Testis (tissue), 2 donors: ENCODE measurements around the gene MN1.

Experiments
- POLR2A ChIP-seq: fragments of 450-650 bp; IDR thresholded peaks from one replicate; pipeline ENCODE4 v1.6.1; 2017; ENCODE audit warnings: antibody characterized with exemption, mild to moderate bottlenecking, moderate library complexity
- TF ChIP-seq, protein P1 (sequence below), 3 experiments: fragments of 450-650 bp in 2 of 3; fragments of 200-600 bp in 1 of 3; sonication (generic) in 1 of 3; IDR thresholded peaks; one replicate each; pipeline ENCODE4 v1.5.1; 2016 to 2019; ENCODE audit warnings: antibody characterized with exemption in 3 of 3, mild to moderate bottlenecking in 2 of 3, moderate library complexity in 1 of 3

DNA sequence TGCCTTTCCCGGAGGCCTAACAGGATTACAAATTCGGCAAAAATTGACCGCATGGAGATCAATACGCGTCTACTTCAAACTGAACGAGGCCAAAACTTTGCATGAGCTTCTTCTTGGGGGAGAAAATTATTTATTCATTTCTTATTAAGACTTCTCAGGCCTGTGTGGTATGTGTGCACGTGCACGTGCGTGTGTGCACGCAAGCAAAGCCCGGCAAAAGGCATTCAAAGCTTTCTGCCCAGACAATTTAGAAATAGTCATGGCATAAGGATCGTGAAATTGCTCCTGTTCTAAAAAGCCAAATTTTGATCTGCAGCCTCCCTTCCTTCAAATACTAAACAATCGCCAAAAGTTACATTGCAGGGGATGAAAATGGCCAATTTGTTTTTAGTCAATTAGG, 14.6 kb downstream of the MN1 start:
- TF ChIP-seq, protein P1, sequence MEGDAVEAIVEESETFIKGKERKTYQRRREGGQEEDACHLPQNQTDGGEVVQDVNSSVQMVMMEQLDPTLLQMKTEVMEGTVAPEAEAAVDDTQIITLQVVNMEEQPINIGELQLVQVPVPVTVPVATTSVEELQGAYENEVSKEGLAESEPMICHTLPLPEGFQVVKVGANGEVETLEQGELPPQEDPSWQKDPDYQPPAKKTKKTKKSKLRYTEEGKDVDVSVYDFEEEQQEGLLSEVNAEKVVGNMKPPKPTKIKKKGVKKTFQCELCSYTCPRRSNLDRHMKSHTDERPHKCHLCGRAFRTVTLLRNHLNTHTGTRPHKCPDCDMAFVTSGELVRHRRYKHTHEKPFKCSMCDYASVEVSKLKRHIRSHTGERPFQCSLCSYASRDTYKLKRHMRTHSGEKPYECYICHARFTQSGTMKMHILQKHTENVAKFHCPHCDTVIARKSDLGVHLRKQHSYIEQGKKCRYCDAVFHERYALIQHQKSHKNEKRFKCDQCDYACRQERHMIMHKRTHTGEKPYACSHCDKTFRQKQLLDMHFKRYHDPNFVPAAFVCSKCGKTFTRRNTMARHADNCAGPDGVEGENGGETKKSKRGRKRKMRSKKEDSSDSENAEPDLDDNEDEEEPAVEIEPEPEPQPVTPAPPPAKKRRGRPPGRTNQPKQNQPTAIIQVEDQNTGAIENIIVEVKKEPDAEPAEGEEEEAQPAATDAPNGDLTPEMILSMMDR (IDR thresholded peaks at IDR 0.05): no peak
- TF ChIP-seq POLR2A: no peak
